Osteocyte (in vitro differentiated cells): ENCODE results near the gene NUDT16. TPM values are rescaled to one million over a fixed set of nuclear protein-coding genes. Genes with fewer than 3 reads are reported as not detected.

ENCODE experiments used
- DNase-seq: peaks from one replicate; pipeline ENCODE4 v3.0.0; 2021; ENCODE audit warnings: mixed read lengths; ENCODE audit not compliant: unreplicated experiment; ENCODE audit errors: extremely low spot score
- H3K27ac Mint-ChIP-seq: one replicate; pipeline ENCODE4 v1.8.0; 2021; ENCODE audit warnings: mild to moderate bottlenecking, mixed read lengths; ENCODE audit not compliant: unreplicated experiment
- H3K27me3 Mint-ChIP-seq: one replicate; pipeline ENCODE4 v1.8.0; 2021; ENCODE audit warnings: mixed read lengths; ENCODE audit not compliant: unreplicated experiment
- H3K36me3 Mint-ChIP-seq: one replicate; pipeline ENCODE4 v1.8.0; 2021; ENCODE audit warnings: mixed read lengths; ENCODE audit not compliant: unreplicated experiment
- H3K4me1 Mint-ChIP-seq: one replicate; pipeline ENCODE4 v1.8.0; 2021; ENCODE audit warnings: mixed read lengths; ENCODE audit not compliant: unreplicated experiment
- H3K4me3 Mint-ChIP-seq: one replicate; pipeline ENCODE4 v1.8.0; 2021; ENCODE audit warnings: mild to moderate bottlenecking, moderate library complexity, mixed read lengths; ENCODE audit not compliant: unreplicated experiment
- H3K9me3 Mint-ChIP-seq: one replicate; pipeline ENCODE4 v1.8.0; 2021; ENCODE audit warnings: mixed read lengths; ENCODE audit not compliant: unreplicated experiment
- total RNA-seq: library from RNA; stranded (reverse); gene quantifications from 2 replicates; pipeline ENCODE4 v1.2.1, GENCODE V29; 2021
- TF ChIP-seq, protein P1 (sequence below): fragments of 200-600 bp; sonication (generic); IDR thresholded peaks from 2 replicates; pipeline ENCODE4 v1.5.0; 2021; ENCODE audit warnings: antibody characterized with exemption, mild to moderate bottlenecking, moderate library complexity

NUDT16 gene
- total RNA-seq, 1 donor from 2014 or later, result 16.4 TPM

DNA sequence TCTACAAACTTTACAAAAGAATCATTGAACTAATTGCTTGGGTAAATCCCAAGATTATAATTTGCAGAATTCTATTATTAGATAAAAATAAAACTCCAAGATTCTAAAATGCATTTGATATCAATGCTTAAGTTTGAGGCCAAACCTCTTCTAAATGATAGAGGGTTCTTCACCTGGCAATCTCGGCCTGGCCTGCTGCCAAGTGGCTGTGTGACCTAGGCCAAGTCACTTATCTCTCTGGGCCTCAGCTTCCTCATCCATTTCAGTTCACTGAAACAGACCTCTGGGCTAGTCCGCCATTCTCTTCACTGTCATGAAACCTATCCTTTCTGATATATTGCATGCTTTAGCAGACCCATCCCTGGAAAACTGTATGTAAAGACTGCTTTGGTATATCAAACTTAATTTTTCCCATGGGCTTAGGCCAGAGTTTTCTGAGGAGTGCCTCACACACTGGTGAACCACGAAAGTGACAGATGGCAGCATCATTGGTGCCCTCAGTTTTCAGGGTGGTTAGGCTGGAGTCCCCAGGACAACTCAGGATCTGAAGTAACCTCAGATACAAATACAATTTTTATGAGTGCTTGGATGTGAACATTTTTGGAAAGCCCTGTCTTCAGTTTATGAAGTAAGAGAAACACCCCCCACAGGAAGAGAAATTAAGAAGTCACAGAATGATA lies 21.8 kb downstream of the NUDT16 start:
- H3K27me3 Mint-ChIP-seq, result peaks cover 2% of the 10 kb centered on the region
- peaks cover 12% of the 10 kb centered on the region for H3K9me3 Mint-ChIP-seq
- TF ChIP-seq, protein P1, sequence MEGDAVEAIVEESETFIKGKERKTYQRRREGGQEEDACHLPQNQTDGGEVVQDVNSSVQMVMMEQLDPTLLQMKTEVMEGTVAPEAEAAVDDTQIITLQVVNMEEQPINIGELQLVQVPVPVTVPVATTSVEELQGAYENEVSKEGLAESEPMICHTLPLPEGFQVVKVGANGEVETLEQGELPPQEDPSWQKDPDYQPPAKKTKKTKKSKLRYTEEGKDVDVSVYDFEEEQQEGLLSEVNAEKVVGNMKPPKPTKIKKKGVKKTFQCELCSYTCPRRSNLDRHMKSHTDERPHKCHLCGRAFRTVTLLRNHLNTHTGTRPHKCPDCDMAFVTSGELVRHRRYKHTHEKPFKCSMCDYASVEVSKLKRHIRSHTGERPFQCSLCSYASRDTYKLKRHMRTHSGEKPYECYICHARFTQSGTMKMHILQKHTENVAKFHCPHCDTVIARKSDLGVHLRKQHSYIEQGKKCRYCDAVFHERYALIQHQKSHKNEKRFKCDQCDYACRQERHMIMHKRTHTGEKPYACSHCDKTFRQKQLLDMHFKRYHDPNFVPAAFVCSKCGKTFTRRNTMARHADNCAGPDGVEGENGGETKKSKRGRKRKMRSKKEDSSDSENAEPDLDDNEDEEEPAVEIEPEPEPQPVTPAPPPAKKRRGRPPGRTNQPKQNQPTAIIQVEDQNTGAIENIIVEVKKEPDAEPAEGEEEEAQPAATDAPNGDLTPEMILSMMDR, result no peak
- H3K27ac Mint-ChIP-seq, result no peak overlapping the region
- H3K4me3 Mint-ChIP-seq, result no peak overlapping the region
- H3K4me1 Mint-ChIP-seq, result peaks cover 3% of the 10 kb centered on the region
- DNase-seq, result no peak
- no peaks in the 10 kb centered on the region for H3K36me3 Mint-ChIP-seq

DNA sequence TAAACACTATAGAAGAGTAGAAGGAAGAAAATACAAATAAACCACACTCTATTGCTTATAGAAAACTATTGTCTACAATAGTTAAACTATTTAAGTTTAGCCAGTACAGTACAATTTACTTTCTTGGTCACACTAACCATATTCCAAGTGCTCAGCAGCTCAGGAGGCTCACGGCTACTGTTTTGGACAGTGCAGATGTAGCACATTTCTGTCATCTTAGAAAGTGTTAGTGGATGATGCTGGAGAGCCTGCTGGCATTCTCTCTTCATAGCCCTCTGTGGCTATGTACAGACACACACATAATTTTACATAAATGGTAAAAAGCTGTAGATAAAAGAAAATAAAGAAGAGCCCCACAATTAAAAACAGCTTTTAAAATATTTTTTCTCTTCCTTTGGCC lies 23.8 kb downstream of the NUDT16 start:
- no peak for DNase-seq
- Mint-ChIP-seq H3K27ac (no peak overlapping the region), H3K36me3 (no peaks in the 10 kb centered on the region), H3K4me1 (peaks cover 3% of the 10 kb centered on the region), H3K9me3 (peaks cover 12% of the 10 kb centered on the region), H3K4me3 (no peak overlapping the region), H3K27me3 (peaks cover 2% of the 10 kb centered on the region)
- TF ChIP-seq, protein P1, result no peak

DNA sequence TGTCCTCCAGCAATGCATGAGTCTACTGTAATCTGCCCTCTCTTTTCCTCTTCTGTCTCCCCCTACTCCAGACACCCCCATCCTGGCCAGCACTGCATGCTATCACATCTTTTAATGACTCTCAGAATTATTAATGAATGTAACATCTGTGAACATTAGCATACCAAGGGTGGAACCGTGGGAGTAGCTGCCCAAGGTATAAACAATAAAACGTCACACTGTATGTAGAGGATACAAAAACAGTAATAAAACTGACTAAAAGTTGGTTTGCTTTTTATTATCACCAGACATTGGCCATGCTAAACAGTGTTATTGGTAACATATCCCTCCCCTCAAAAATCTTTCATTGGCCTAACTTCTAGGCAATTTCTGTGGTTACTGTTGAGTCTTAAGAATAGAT lies 24.7 kb downstream of the NUDT16 start:
- no peak for DNase-seq
- H3K36me3 Mint-ChIP-seq, result no peaks in the 10 kb centered on the region
- peaks cover 12% of the 10 kb centered on the region for H3K9me3 Mint-ChIP-seq
- TF ChIP-seq, protein P1, result no peak
- no peak overlapping the region for H3K27ac Mint-ChIP-seq
- peaks cover 3% of the 10 kb centered on the region for H3K4me1 Mint-ChIP-seq
- peaks cover 2% of the 10 kb centered on the region for H3K27me3 Mint-ChIP-seq
- H3K4me3 Mint-ChIP-seq, result no peak overlapping the region

DNA sequence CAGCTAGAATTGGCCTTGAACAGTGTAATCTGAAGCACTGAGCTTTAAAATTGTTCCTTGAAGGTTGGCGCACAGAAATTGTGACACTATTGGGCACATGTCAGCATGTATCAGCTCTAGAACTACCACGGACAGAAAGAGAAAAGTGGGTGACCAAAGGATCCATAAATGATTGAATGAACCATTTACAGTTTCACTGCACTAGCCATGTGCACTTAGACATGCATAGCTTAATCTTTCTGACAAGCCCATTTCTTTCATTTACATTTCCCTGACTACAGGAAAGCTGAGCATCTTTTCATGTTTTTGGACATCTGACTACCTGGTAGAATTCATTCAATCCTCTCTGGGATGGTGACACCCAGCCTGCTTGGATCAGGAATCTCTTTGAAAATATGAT lies 36.2 kb downstream of the NUDT16 start:
- Mint-ChIP-seq H3K9me3 (no peaks in the 10 kb centered on the region), H3K4me1 (no peaks in the 10 kb centered on the region), H3K27ac (no peak overlapping the region), H3K36me3 (no peaks in the 10 kb centered on the region), H3K27me3 (peaks cover 6% of the 10 kb centered on the region), H3K4me3 (no peak overlapping the region)
- TF ChIP-seq, protein P1, result no peak
- DNase-seq, result no peak

DNA sequence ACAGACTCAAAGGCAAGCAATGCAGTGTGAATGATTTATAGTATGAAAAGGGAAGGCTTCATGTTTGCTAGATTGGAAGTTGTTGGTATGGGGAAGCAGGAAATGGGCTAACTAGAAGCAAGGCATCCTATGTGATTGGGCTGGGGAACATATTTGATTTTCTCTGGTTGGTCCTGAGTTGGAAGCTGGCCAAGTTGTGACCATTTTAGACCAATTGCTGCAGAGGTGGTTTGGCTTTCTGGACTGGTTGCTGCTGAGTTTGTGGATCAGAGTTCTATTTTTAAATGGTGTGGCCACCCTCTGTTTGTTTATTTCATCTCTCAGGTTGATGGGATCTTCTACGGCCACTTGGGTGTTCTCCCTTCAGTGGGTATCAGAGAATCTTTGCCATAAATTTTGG lies 39.7 kb downstream of the NUDT16 start:
- H3K4me1 Mint-ChIP-seq, result no peaks in the 10 kb centered on the region
- no peak for DNase-seq
- H3K36me3 Mint-ChIP-seq, result no peaks in the 10 kb centered on the region
- TF ChIP-seq, protein P1, result no peak
- H3K27ac Mint-ChIP-seq, result no peak overlapping the region
- H3K9me3 Mint-ChIP-seq, result no peaks in the 10 kb centered on the region
- peaks cover 4% of the 10 kb centered on the region for H3K27me3 Mint-ChIP-seq
- no peak overlapping the region for H3K4me3 Mint-ChIP-seq
